HG03575 (cell line): ENCODE data around the gene VAV2.

Source experiments
- ATAC-seq: cut with Tn5 transposase; IDR thresholded peaks from one replicate; pipeline ENCODE4 v1.9.1; 2021; ENCODE audit not compliant: unreplicated experiment, insufficient number of reproducible peaks, low FRiP score; ENCODE audit errors: extremely low read depth

Gene VAV2

GRCh38 chr9:133726401-133727276 is 265.5 kb downstream of the VAV2 start:
- ATAC-seq: no peak

GRCh38 chr9:133725886-133726285 is 266.2 kb downstream of the VAV2 start:
- no peak for ATAC-seq

DNA sequence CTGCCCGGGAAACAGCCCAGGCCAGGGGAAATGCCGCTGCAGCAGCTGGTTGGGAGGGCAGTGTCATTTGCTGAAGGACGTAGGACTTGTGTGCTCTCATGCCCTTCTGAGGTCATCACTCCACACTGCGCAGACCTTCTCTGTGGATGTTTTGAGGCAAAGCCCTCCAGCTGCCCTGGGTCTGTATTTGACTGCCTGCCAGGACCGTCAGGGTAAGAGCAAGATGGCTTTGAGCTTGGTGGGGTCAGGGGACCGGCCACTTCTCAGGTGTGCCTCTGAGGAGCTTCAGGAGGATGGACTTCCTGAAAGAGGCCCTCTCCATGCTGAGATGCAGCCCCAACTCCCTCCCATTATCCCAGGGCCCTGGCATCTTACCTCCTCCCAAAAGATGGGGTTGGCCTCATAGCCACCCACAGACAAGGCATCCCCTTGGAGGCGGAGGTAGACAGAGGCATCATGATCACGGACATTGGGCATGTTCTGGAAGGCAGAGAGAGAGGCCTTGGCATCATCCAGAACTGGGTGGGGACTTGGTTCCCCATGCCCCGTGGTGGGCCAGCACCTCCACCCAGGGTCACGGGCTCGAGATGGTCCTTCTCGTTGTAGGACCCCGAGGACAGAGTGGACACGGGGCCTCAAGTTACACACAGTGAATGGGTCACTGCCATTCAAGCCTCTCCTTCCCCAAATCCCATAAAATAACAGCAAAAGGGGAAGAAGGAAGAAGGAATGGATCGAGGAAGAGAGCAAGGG is 273.4 kb downstream of the VAV2 start:
- no peak for ATAC-seq

DNA sequence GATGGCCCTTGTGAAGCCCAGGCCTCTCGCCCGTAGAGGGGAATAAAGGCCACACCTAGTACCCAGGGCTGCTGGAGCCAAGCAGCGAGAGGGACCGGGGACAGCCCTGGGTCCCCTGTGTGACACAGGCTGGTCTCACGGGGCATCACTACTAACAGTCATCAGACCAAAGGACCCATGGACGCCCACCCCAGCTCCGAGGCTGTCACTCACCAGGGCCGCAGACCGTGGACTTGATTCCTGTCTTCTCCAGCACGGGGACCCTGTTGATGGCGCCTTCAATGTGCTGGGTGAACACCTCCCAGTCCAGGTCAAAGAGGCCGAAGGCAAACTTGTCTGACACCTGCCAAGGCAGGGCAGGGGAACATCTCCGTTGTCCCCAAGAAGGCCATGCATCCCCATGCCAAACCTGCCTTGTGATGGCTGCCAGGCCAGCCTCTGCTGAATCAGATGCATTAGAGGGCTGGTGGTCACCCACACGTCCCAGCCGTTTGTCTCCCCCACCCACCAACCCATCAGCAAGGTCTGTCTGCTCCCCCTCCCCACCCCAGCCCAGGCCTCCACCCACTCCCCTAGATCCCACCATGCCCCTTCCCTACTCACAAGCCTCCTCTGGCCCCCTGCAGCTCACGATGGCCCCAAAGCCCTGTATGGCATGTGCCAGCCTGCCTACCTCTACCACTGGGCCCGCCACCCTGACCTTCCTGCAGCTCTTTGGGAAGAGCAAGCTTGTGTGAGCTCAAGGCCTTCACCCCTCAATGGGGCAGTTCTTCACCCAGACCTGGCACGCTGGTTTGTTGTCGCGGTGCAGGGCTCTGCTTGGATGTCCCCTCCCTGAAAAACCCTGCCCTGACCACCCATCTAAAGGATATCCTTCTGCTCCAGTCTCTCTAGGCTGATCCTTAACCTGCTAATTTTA is 274.8 kb downstream of the VAV2 start:
- no peak for ATAC-seq

DNA sequence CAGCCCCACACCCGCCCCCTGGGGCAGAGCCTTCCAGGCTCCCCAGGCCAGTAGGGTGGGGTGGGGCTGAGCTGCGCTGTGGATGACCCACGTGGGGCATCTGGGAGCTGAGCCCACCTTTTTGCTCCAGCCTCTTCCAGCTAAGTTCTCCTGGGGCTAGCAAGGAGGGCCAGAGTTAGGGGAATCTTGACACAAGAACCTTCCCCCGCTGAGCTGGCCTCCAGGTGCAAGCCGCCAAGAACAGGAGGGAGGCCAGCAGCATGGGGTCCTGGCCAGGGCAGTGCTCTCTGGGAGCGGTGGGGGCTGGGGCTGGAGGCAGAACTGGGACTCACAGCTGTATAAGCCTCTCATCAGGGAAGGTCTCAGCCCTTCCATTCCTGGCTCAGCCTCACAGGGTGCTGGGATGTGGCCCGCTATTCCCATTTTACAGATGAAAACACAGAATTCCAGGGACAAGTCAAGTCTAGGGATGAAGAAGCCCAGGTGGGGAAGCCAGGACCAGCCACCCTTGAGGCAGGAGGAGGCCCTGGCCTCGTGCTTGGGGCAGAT is 275.5 kb downstream of the VAV2 start:
- no peak for ATAC-seq

- ATAC-seq: no peak
Measured at GRCh38 chr9:133715866-133716563, 276.1 kb downstream of the VAV2 start.

GRCh38 chr9:133715295-133715865 is 276.7 kb downstream of the VAV2 start:
- no peak for ATAC-seq

GRCh38 chr9:133714606-133715294 is 277.4 kb downstream of the VAV2 start:
- no peak for ATAC-seq

DNA sequence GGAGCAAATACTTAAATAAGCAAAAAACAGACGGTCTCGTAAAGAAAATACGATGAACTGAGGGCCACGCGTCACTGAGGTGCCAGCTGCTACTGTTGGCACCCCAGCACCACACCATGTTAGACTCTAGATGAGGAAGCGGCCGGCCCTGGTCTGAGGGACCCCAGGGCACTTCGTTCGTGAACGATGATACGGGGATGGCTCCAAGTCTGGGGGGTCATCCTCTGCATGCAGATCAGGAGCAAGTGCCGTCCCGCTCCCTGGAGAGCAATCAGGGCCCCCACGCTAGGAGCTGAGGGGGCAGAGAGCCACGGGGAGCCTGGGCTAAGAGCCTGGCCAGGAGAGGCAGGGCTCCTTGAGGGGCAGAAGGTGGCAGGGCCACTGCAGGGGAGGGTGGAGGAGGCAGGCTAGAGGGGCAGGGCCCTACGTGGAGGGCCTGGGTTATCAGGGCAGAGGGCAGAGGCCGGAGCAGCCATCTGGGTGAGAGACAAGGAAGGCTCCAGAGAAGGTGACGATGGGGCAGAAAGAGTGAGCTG is 278.1 kb downstream of the VAV2 start:
- ATAC-seq: no peak

GRCh38 chr9:133713150-133713959 is 278.8 kb downstream of the VAV2 start:
- no peak for ATAC-seq

GRCh38 chr9:133712221-133713100 is 279.7 kb downstream of the VAV2 start:
- ATAC-seq: no peak
